HG03558 (cell line): ENCODE data around the gene DOCK1.

Experiments
- ATAC-seq: cut with Tn5 transposase; IDR thresholded peaks from one replicate; pipeline ENCODE4 v1.9.1; 2021; ENCODE audit warnings: moderate number of reproducible peaks; ENCODE audit not compliant: unreplicated experiment; ENCODE audit errors: extremely low read depth

DOCK1 gene

DNA sequence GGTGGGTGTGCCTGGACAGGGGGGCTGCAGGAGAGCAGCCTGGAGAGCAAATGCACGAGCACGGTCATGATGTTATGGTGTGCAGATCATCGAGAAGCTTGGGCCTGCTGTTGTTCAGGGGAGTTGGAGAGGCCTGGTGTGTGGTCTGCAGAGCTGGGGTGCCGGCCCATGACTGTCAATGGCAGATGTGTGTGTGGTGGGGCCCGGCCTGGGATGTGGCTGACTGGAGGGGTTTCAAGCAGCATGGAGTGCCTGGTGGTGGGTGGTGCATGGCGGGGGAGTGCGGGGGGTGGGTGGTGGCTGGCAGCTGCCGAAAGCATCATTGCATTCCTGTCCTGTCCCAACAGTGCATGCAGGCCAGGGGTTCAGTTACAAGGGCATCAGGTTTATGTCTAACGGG lies 122.6 kb downstream of the DOCK1 start:
- no peak for ATAC-seq

DNA sequence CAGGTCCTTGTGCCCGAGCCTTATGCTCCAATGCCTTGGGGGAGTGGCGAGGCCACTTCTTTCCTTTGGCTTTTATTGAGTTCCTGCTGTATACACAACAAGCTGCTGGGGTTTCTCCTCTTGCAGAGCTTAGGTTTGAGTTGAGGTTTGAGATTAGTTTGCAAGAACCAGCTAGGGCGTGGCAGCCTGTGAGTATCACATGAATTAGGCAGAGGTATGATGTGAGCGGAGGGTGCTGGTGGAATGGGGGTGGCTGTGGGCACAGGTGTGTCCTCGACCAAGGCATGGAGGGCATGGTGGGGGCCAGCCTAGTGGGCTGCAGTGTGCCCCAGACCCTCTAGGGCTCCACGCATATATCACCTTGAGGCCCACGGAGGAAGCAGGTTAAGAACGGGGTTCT lies 123.3 kb downstream of the DOCK1 start:
- no peak for ATAC-seq

- no peak for ATAC-seq
Measured at GRCh38 chr10:127029061-127029460, 123.8 kb downstream of the DOCK1 start.

DNA sequence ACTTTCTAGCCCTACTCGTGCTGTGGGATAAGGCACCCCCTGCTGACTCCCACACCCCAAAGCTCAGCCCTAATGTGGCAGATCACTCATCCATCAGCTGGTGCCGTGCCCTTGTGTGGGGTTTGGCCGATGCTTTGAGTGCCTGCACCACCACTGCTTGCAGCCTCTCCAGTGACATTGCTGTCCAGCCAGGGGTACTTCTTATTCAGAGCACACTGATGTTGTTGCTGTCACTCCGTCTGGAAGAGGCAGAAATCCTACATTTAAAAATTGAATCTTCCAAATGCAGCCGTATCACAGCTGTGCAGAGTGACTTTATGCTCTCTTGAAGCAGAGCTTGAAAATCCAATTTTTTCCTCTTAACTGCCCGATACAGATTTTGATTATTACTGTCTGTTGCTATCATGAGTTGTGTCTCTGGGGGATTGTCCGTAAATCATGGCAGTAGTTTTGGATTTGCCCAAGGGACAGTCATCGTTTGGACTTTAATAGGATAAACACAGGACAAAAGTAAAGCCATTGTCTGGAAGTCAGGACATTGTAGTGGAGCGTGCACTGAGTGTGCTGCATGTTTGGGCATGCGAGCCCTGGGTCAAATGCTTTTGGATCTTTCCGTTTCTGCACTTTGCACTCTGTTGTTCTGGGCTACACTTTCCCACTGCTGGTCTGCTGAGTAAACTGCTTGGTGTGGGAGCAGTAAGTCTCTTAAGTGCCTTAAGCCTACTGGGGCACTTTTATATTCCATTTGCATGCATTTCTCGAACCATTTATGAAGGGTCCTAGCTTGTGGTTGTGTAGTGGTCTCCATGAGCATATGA lies 128.2 kb downstream of the DOCK1 start:
- no peak for ATAC-seq

DNA sequence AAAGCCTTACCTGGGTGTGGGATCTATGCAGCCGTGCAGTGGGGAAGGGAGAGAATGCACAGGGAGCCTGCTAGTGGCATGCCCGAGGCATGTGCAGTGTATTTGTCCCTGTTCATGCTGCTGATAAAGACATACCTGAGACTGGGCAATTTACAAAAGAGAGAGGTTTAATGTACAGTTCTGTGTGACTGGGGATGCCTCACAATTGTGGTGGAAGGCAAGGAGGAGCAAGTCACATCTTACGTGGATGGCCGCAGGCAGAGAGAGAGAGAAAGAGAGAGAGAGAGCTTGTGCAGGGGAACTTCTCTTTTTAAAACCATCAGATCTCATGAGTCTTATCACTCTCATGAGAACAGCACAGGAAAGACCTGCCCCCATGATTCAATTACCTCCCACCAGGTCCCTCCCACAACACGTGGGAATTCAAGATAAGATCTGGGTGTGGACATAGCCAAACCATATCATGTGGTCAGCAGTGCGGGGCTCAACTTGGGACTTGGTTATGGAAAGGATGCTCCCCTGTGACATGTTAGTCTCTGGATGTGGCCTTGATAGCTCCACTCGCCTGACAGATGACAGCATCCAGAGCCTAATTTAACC lies 128.9 kb downstream of the DOCK1 start:
- ATAC-seq = no peak

DNA sequence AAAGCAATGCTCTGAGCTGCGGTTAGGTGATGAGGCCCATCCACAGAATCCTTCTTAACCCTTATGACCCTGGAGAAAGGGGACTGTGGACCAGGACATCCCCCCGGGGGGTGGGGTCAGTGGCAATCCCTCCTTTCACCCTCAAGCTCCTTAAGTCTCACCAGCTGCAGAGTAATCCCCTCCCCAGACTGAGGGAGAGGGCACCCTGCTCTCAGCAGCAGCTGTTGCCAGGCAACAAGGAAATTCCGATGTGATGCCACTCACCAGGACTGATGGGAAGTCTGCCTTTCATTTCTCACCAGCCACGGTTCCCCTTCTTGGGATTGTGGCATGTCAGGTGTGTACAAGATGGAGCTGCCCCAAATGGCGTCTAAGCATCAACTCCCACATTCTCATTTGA lies 129.6 kb downstream of the DOCK1 start:
- no peak for ATAC-seq

GRCh38 chr10:127035827-127036226 lies 130.6 kb downstream of the DOCK1 start:
- ATAC-seq = no peak

DNA sequence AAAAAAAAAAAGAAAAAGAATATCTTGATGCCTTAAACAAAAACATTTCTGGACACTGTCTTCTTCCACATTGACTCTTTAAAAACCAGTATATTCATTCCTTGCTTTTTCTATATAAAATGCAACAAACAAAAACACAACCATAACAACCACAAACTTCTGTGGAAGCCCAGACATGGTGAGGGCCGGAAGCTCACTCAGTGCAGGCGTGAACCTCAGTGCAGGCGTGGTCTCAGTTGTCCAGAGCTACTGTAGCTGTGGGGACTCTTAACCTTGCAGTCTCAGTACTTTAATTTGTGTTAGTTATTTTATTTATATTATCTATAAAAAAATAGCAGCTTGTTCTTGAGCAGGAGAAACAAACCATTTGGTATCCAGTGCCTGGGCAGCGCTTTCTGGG lies 131.8 kb downstream of the DOCK1 start:
- ATAC-seq = no peak

DNA sequence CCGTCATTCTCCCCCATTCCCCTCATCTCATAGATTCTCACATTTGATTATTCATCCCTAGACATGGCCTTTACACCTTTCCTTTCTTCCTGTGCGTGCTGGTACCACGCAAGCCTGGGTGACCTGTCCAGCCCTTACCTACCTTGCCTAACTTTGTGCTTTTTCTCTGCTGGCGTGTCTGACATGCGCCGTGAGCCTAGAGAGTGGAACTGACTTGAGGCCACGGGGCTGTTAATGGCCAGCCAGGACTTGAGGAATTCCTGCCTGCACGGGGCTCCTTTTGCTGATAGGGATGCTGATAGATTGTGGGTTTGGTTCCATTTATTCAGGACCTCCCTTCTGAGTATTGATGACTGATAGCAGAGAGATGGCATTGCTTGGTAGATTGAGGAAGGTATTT lies 134.2 kb downstream of the DOCK1 start:
- no peak for ATAC-seq

DNA sequence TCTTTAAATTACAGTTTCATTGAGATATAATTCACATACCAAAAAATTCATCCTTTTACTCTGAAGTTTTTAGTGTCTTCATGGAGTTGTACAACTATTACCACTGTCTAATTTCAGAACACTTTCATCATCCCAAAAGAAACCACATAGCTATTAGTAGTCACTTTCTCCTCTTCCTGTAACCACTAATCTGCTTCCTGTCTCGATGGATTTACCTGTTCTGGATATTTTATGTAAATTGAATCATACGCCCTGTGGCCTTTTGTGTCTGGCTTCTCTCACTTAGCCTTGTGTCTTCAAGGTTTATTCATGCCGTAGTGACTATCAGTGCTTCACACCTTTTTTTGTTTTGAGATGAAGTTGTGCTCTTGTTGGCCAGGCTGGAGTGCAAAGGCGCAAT lies 135.5 kb downstream of the DOCK1 start:
- ATAC-seq = no peak

DNA sequence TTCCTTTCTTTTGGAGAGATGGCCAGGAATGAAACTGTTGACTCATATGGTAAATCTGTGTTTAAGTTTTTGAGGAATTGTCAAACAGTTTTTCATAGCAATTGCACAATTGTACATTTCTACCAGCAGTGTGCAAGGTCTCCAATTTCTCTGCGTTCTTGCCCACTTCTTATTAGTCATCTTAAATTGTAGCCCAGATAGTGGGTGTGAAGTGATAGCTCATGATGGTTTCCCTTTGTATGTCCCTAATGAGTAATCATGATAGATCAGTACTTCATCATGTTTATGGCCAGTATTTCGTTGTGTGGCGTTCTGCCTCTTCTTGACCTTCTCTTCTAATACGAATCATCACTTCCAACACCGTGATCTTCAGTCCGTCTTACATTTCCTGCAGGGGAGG lies 136.3 kb downstream of the DOCK1 start:
- ATAC-seq = no peak

DNA sequence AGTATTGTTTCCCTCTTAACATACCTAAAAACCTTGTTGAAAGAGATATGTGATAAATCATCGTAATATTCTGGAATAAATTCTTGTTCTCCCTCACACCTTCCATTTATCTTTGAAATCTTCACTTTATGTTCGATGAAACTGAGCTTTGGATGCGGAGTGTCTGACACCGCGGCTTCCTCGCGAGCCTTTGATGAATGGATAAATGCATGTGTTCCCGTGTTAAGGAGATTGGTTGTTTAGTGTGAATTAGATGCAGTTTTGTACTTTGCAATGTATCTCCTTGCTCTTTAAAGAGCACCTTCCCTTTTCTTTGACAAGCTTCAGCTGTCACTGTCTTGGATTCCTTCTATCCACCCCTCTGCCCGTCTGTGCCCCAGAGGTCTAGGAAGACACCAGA lies 138.1 kb downstream of the DOCK1 start:
- no peak for ATAC-seq

GRCh38 chr10:127044186-127044585 lies 139.0 kb downstream of the DOCK1 start:
- no peak for ATAC-seq

DNA sequence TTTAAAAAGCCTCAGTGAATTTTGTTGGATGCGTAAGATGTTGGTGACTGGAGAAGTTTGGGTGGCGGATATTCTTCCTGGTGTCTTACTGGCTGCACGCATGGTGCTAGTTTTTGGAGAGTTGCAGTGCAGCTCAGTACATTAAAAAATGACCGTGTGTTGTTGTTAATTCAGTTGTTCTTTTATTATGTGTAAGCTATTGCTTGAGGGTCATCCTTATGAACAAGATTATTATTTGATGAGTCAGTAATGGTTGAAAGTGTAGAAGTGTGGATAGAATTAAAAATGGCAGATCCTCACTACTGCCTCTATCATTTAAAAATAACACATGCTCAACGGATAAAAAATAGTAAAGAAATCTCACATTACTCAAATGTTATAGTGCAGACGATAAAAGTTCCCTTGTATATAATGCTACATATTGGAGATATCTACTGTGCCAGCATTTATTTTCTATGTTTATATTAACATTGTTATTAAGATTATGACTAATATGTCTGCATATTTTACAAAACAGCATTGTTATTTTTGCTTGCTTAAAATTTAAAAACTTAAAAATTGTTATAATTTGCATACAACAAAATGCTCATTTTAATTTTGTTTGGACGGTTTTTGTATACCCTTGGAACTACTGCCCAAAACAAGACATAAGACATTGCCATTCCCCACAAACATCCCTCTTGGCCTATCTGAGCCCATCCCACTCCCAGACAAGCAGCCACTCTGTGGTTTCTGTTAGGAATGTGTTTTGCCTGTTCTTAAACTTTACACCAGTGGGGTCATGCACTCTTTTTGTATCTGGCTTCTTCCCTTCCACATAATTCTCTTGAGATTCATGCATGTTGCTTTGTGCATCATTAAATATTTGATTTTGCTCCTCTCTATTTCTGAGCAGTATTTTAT lies 142.0 kb downstream of the DOCK1 start:
- ATAC-seq = no peak

- ATAC-seq = no peak
Measured at GRCh38 chr10:127047878-127048238, 142.6 kb downstream of the DOCK1 start.

DNA sequence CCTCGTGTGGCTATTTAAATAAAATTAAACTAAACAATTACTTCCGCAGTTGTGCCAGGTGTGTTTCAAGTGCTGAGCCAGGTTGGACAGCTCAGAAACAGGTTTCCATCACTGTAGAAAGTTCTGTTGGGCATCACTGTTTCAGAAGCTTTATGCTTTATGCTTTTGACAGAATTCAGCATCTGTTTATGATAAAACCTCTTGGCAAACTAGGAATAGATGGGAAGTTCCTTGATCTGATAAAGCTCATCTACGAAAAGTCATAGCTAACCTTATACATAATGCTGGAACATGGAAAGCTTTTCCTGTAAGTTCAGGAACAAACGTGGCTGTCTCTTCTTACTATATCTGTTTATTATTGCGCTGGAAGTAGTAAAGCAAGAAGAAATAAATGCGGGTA lies 143.4 kb downstream of the DOCK1 start:
- no peak for ATAC-seq

- ATAC-seq = no peak
Measured at GRCh38 chr10:127052001-127052400, 146.8 kb downstream of the DOCK1 start.

DNA sequence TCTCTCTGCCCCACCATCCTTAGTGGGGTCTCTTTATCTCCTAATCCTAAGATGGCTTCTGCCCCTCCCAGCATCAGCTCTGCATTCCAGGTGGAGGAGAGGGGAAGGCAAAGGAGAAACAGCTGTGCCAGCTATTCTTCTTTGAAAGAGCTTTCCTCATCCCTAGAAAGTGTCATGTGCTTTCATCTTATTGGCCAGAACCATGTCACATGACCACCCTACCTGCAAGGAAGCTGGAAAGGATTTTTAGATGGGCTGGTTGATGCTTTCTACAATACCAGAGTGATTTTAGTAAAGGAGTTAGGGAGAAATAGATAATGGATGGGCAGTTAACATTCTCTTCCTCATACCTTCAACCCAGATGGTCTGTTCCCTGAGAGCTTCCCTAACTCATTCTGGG lies 150.0 kb downstream of the DOCK1 start:
- ATAC-seq = no peak

DNA sequence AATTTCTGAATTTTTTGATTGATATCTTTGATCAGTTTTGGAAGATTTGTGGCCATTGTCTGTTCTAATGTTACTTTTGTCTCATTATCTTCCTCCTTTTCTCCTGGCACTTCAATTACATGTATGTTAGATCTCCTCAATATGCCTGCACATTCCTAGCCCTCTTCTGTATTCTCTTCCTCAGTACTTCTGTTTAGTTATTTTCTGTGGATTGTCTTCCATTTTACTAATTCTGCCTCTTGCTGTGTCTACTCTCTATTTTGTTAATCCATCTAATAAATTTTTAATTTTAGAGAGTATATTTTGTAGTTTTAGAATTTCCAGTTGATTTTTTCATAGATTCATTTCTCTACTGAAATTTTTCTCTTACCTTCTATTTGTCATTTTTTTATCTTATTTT lies 154.1 kb downstream of the DOCK1 start:
- no peak for ATAC-seq

DNA sequence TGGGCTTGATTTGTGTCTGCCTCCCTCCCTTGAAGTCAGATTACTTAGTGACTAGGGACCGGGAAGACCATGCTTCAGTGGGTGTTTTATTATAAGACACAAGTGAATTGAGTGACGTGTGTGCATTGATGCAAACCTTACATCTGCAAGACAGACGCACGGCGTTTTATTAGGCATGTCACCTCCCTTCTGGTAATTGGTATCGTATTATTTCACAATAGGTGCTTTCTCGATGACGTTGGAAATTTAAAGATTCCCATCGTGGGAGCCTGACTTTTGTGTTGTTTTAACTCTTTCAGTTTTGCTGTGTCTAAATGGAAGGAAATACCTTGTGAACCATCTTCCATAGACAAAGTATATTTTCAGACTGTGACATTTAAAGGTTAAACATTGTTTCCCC lies 158.5 kb downstream of the DOCK1 start:
- ATAC-seq = no peak

DNA sequence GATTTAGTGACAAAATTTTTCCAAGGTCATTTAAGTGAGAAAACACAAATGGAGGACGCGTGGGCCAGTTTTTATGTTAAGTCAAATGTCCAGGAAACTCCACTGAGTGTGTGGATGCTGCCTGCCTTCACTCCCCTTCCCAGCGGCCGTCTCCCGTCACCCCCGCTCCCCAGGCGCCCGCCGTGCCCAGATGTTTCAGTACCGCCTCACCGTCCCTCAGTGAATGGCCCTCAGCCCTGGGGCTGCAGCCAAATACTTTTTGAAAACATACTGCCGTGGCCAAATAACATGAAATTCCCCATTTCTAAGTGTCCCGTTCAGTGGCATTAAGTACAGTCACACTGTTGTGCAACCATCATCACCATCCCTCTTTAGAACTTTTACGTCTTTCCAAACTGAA lies 159.2 kb downstream of the DOCK1 start:
- no peak for ATAC-seq
